ENCODE data around the gene H2BK1.

GRCh38 chr7:151179287-151179860 is 30.9 kb downstream of the H2BK1 start:
- TF ChIP-seq POLR2A (IDR thresholded peaks at IDR 0.05) = no peak
- TF ChIP-seq, protein P1, sequence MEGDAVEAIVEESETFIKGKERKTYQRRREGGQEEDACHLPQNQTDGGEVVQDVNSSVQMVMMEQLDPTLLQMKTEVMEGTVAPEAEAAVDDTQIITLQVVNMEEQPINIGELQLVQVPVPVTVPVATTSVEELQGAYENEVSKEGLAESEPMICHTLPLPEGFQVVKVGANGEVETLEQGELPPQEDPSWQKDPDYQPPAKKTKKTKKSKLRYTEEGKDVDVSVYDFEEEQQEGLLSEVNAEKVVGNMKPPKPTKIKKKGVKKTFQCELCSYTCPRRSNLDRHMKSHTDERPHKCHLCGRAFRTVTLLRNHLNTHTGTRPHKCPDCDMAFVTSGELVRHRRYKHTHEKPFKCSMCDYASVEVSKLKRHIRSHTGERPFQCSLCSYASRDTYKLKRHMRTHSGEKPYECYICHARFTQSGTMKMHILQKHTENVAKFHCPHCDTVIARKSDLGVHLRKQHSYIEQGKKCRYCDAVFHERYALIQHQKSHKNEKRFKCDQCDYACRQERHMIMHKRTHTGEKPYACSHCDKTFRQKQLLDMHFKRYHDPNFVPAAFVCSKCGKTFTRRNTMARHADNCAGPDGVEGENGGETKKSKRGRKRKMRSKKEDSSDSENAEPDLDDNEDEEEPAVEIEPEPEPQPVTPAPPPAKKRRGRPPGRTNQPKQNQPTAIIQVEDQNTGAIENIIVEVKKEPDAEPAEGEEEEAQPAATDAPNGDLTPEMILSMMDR (IDR thresholded peaks at IDR 0.05) = no peak

Measured in body of pancreas (tissue), 4 donors.